Retinal pigment epithelial cell (primary cell): ENCODE measurements around the gene ARHGEF38.

Source experiments
- DNase-seq: peaks from one replicate; pipeline ENCODE4 v3.0.0-alpha.2; 2010; ENCODE audit warnings: low read depth
- H3K4me3 ChIP-seq: 2 replicates; pipeline ENCODE4 v1.5.1; 2011; ENCODE audit warnings: mild to moderate bottlenecking, low read length, control low read depth, moderate library complexity
- TF ChIP-seq, protein P1 (sequence below): conservative IDR thresholded peaks from 2 replicates; pipeline ENCODE4 v1.5.1; 2011; ENCODE audit warnings: low read depth, low read length, control low read depth, inconsistent platforms

The ARHGEF38 gene

DNA sequence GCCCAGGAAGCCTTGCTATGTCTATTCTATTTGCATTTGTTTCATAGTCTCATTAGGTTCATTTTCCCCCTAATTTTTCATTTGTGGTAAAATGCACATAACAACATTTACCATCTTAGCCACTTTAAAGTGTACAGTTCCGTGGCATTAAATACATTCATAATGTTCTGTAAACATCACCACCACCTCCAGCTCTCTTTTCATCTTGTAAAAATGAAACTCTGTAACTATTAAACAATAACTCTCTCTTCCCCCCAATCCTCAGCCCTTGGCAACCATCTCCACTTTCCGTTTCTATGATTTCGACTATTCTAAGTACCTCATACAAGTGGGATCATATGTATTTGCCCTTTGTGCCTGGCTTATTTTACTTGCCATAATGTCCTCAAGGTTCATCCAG lies 19.9 kb downstream of the ARHGEF38 start:
- no peak for DNase-seq
- TF ChIP-seq, protein P1, sequence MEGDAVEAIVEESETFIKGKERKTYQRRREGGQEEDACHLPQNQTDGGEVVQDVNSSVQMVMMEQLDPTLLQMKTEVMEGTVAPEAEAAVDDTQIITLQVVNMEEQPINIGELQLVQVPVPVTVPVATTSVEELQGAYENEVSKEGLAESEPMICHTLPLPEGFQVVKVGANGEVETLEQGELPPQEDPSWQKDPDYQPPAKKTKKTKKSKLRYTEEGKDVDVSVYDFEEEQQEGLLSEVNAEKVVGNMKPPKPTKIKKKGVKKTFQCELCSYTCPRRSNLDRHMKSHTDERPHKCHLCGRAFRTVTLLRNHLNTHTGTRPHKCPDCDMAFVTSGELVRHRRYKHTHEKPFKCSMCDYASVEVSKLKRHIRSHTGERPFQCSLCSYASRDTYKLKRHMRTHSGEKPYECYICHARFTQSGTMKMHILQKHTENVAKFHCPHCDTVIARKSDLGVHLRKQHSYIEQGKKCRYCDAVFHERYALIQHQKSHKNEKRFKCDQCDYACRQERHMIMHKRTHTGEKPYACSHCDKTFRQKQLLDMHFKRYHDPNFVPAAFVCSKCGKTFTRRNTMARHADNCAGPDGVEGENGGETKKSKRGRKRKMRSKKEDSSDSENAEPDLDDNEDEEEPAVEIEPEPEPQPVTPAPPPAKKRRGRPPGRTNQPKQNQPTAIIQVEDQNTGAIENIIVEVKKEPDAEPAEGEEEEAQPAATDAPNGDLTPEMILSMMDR, result no peak
- no peak overlapping the region for H3K4me3 ChIP-seq

DNA sequence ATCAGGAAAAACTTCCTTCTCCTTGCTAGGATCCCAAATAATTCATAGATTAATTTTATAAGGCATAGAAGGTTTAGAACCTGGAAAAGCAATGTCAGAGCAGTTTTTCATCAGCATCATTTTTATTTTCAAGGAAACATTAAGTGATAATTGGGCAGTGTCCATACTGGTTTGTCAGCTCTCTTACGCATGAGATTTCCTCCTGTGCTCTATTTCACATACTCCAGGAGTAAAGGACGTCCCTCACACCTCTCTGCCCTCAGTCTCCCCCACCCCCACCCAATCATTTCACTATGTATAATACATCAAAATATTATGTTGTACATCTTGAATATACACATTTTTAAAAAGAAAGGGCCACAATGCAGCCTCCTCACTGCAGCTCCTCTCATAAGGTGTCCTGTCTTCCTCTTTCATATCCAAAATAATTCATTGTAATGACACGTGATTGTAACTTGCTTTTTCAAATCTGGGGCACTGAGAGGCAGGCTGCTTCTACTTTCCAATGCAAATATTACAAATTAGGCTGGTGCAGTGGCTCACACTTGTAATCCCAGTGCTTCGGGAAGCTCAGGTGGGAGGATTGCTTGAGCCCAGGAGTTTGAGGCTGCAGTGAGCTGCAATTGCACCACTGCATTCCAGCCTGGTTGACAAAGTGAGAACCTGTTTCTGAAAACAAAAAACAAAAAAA lies 34.4 kb downstream of the ARHGEF38 start:
- DNase-seq, result no peak
- TF ChIP-seq, protein P1, result no peak
- no peak overlapping the region for H3K4me3 ChIP-seq

DNA sequence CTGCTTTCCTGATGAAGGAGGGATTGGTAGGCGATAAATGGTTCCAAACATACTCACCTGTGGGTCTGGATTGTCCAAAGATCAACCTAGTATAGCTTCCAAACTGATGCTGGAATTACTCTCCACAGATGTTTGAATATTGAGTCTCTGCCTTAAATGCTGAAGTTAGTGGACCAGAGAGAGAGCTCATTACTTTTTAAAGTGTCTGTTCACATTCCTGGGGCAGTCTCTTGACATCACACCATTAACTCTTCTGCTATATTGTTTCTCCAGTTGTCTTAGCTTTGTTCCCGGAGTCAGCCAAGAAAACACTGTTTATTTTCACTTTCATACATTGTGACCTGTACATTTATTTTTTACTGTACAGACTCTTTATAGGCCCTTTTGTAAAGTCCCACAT lies 35.4 kb downstream of the ARHGEF38 start:
- H3K4me3 ChIP-seq, result no peak overlapping the region
- DNase-seq, result no peak
- TF ChIP-seq, protein P1, result no peak

DNA sequence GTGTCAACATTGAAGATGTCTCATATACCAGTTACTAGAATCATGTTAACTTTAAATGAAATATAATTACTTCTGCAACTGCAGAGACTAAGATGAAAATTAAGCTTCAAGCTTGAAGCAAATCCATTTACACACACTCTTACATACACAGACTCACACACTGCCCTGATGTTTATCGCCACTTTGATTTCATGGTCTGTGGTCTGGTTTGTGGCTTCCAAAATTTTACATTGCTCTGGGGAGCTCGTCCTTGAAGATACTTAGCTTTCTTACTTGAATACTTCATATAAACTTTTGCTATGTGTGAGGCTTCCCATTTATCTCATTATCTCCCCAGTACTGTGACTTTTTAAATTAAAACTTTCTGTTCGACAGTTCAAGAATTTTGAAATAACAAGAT lies 35.8 kb downstream of the ARHGEF38 start:
- H3K4me3 ChIP-seq, result no peak overlapping the region
- TF ChIP-seq, protein P1, result no peak
- no peak for DNase-seq

DNA sequence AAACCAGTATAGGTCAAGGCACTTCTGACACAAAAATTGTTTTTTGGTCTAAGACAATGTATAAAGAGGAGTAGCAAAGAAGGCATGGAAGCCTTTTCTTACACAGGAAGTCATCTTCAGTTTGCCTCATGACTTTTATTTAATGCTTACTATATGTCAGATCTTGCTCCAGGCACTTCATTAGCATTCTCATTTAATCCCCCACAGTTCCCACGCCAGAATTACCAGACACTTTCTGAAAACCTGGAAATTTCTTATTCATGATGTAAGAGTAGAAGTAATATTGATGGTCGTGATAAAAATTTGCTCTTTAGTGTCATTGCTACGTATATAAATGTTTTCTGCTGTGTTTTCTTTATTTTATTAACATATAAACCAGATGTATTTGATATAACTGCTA lies 39.2 kb downstream of the ARHGEF38 start:
- no peak for DNase-seq
- no peak overlapping the region for H3K4me3 ChIP-seq
- TF ChIP-seq, protein P1, result no peak

DNA sequence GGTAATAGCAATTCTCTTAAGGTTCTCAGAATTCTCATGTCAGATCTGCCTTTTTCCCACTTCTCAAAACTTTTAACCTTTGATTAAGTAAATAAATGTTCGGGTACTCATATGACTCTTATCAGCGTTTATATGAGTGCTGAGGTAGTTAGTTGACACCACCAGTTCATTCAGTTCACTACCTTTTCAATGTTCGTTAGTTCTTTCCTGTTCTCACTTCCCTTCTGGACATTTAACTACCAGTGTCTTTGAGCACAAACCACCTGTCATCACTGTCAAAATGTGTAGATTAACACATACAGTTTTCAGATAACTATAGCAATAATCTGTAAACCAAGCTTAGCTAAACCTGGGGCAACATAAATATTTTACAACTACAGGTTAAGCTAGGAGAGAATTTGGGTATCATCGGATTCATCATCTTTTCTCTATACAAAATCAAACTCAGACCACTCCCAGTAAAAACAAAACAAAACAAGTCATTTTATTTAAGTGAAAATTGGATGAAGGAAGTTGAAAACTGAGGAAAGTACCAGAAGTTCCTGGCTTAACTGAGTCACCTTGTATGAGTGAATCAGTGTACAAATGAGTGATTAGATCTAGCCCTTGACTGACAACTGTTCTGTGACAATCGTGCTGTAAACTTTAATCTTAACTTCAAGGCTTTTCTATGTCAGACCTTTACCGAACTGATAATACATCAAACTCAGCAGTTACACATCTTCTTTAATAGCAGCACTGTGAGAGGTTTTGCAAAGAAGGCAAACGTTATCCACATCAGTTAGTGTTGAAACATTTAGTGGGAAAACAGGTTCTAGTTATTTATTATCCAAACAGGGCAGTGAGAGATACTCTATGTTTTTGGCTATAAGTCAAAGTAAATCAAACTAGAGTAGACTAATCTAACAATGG lies 41.9 kb downstream of the ARHGEF38 start:
- no peak for DNase-seq
- TF ChIP-seq, protein P1, result no peak

More for the DNA sequence above, 41.9 kb downstream of the ARHGEF38 start:
- H3K4me3 ChIP-seq, result no peak overlapping the region
